NCI-H2196 (cell line): ENCODE results near the gene CLTCL1.

Source experiments
- DNase-seq: peaks from one replicate; lab custom pipeline; 2025; ENCODE audit not compliant: unreplicated experiment; lab: John Stamatoyannopoulos, UW

The CLTCL1 gene

GRCh38 chr22:19197997-19198865 lies 93.3 kb downstream of the CLTCL1 start:
- DNase-seq = no peak

DNA sequence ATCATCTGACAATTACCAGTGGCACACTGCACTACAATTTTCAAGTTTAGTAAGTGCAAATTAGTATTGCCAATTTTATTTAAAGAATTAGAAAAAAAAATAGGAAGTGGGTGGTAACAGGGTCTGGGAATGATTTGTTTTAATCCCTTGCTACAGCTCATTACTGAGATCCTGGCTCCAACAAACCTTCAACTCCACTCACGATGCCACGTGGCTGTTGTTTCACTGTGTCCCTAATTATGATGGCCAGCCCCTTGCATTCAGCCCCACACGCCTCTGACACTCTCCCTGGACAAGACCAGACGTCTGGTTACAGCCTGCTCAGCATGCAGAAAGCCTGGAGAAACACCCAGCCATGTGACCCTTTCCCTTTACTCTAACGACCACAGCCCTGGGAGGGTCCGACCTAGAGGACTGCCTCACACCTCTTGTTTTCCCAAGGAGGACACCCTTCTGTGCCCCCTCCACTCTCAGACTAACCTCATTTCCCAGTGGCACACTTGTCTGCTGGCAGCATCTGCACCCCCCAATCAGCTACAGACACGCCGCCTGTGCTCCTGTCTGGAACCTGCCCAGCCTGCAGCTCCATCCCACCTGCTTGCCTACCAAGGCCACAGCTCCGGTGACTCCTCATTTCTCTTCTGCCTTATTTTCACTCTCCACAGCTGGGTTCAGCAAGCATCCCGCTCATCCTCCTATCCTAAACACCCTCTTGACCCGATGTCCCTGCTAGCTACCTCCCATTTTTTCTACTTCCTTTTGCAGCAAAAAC lies 94.5 kb downstream of the CLTCL1 start:
- DNase-seq = no peak

DNA sequence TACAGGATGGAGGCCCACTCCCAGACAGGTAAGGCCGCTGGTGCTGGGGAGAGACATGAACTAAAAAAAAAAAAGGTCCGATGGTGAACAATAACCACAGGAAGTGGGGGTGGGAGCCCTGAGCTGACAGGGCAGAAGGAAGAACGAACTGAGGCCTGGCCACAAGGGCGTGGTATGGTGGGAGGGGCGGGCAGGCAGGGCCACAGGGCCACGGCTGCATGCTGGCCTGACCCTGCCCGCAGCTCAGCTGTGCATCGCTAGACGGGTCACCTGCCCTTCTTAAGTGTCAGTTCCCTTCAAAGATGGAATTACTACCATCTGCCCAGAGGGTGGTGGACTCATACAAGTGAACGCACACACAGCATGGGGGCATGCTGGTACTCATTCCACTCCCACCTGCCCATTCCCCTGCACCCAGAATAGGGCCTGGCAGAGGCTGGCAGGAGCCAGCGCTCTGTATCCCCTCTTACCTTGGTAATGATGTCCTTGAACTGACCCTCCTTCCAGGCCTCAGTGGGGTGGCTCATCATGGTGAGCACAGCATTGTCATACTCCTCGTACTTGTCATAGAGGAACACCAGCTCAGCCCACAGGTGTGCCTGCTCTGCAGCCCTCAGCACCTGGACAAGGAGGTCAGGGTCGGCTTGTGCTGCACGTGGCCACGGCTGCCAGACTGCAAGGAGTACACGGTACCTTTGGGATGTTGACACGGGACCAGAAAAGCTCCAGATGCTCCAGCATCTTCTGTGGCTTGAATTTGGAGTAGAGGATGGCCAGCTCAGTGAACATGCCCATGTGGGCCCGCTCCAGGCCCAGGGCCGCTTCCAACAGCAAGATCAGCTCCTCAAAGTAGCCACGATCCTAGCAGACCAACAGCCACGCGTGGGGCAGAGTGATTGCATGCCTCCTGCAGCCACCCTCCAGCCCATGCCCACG lies 95.5 kb downstream of the CLTCL1 start:
- DNase-seq = no peak

DNA sequence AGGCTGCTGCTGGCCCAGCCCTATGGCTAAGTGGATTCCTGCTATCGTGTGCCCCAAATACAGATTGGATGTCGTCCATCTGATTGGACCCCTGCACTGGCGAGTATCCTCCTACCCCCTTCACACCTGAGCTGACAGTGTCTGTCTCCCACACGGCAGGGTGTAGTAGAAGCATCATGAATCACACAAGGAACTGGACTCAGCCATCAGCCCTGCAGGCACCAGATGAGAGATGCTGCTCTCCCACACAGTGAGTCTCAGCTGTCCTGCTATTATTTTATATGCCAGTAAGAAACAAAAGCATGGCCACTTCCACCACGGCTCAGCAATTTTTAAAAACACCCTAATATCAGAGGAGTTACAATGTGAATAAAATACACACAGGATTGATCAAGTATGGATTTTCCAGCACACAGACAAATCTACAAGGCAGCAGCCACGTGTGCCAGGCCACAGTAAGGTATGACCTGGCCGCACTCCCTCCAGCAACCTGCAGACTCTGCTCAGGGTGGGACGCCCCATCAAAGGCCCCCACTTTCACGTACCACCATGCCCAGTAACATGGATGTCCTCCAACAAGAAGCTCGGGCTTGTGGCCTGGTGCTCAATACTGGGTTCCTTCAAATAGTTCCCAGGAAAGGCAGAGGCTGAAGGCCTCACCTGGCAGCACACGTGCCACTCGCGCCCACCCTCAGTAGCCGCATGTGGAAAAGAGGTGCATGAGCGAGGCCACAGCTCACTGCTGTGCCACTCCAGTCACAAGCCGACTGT lies 96.6 kb downstream of the CLTCL1 start:
- no peak for DNase-seq

DNA sequence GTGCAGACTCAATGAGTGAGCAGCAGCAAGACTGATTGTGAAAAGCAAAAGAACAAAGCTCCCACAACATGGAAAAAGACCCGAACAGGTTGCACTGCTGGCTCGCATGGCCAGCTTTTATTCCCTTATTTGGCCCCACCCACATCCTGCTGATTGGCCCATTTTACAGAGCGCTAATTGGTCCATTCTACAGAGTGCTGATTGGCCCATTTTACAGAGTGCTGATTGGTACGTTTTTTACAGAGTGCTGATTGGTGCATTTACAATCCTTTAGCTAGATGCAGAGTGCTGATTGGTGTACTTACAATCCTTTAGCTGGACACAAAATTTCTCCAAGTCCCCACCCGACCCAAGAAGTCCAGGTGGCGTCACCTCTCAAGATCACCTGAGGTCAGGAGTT lies 97.6 kb downstream of the CLTCL1 start:
- DNase-seq = no peak

DNA sequence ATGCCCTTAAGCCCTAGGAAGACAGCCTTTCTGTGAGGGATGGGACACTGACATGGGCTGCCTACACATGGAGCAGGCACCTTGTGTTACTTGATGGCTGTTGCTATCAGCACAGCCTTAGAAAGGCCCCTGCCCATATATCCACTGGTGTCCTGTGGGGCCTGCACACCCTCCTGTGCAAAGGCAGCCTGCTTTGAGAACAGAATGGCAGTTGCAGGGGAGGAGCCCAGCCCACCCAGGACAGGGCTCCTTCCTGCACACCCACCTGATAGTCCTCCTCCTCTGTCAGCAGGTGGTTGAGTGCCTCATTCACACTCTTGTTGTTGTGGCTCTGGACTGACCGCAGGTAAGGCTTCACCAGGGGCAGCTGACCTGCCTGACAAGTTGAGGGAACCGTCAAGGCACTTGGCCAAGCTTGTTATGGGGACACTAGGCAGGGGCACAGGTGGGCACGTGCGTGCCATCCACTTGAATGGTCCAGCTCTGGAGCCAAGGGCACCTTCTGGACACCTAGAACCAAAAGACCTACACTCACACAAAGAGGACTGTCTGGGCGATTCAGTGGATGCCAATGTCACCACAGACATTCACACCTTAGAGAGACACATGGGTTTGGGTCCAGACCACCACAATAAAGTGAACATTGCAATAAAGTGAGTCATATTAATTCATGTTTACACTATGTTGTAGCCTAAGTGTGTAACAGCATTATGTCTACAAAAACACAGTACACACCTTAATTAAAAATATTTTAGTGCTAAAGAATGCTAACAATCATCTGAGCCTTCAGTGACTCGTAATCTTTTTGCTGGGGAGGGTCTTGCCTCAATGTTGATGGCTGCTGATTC lies 103.6 kb downstream of the CLTCL1 start:
- no peak for DNase-seq

GRCh38 chr22:19184276-19184997 lies 107.1 kb downstream of the CLTCL1 start:
- no peak for DNase-seq

GRCh38 chr22:19183216-19183615 lies 108.3 kb downstream of the CLTCL1 start:
- DNase-seq = no peak

DNA sequence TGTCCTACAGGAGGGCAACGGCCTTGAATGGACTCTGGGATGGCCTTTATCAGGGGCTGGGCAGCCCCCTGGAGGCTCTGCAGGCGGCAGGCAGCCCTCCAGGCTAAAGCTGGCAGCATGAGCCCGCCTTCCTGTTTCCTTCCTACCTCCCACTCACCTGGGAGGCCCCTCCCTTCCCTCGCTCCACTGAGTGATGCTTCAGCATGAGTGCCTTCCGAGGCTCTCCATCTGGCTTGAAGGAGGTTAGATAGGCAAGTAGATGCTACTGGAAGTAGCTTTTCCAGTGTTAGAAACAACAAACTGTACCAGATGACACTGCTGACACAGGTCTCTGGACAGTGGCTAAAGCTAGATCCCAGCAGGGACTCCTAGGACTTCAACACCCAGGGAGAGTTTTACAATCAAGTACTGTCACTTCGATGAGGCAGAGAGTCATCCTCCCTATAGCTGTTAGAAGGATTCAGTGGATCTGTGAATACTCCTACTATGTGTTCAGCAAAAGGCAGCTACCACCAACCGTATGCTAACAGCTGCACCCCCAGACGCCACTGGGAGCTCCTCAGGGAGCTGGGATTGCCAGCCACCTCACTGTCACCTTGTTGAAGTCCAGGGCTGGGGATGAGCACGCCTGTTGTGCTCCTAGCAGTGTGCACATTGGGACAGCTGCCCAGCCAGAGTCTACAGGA lies 108.9 kb downstream of the CLTCL1 start:
- no peak for DNase-seq

DNA sequence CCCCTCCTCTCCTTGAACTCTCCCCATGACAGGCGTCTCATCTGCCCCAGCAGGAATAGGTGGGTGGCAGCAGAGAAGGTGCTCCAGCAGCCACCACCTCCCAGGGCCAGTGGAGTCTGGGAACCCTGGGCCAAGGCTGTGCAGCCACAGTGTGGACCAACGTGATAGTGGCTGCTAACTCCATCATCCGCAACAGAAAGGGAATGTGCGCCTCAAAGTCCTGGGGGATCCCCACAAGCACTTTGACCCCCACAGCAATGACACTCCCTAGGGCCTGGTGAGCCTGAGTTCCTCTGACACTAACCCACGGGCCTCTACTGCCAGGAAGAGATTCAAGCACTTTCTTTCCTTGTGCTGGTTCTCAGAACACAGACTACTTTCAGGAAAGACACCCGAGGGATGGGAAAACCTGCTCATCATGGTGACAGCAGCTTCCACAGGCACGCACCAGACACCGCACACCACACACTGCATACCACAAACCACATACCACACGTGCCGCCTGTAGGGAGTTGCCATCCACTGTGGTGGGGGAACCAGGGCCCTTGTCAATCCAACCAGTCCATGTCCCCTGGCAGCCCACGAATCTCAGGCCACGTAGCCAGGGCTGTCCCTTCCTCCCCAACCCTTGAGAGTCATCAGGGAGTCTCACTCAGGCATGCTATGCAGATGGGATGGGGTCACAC lies 109.6 kb downstream of the CLTCL1 start:
- DNase-seq = no peak

DNA sequence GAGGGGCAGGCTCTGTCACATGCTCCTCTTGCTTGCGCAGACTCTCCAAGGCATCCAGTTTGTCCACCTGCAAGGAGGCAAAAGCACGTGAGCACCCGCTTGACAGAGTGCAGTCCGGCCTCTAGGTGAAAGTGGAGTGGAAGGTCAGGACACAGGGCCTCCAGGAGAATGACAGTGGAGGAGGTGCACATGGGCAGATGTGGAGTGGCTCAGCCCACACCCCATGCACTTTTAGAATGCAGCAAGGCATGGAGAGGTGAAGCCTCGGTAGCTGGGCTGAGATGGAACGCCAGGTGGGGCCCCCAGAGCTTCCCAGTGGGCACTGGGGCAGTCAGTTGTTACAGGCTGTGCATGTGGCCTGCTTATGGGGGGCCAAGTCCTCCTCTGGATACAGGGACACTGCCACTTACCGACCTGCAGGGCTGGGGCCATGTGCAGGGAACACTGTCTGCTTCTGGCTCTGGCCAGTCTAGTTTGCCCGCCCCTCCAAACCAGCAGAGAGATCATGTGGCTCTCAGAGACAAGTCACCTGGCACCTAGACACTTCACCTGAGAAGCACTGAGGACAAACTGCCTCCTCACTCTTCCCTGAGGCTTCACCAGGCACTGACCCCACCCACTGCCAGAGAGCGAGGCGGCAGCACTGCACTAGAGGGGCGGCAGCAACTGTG lies 110.6 kb downstream of the CLTCL1 start:
- DNase-seq = no peak

DNA sequence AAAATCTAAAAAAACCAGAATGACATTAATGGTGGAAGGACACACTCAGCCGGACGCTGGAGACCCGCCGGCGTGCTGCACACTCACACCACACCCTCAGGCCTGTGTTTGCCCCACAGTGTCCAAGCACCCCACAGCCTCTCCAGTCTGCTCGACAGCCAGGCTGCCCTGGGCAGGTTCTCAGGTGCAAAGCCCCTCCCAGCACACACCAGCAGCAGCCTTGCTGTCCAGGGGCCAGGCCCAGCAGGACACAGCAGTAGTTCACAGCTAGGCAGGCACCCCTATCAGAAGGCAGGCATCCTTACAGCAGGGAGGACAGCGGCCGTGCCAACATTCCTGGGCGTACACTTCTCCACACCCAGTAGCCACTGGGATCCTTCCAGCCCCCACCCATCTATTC lies 111.3 kb downstream of the CLTCL1 start:
- DNase-seq = no peak

GRCh38 chr22:19179497-19180048 lies 111.9 kb downstream of the CLTCL1 start:
- DNase-seq = peak; percentile 76

DNA sequence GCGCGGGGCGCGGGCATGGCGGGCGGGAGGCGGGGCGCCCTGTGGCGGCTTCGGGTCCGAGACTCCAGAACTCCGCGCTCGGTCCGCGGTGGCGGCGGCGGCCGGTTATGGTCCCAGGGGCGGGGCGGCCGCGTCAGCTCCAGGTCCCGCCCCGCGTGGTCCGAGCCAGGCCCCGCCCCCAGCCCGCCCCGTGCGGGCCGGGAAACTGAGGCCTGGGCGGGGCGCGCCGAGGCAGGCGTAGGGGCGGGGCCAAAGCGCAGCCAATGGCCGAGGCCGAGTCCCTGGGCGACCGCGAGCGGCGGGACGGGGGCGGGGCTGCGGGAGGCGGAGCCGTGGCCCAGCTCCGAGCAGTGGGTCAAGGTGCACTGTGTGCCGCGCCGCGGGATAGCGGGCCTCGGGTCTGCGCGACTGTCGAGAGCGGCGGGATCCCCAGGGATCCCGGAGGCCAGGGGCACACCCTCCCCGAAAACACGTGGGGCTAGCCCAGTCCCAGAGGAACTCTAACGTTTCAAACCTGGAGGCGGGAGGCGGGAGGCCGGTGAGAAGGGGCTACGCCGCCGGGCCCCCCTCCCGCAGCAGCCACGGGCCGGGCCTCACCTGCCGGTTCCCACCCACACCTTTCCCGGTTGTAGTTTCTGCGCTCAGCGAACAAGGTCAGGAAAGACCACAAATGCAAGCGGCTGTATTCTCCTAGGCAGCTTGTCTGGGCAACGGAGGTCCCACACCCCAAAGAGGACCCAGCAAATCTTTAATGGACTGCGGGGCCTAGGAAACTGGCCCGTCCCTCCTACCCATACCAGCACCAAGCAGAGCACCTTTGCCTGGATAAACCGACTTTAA lies 112.6 kb downstream of the CLTCL1 start, which contains the start of gene SLC25A1:
Gene SLC25A1 (minus strand): TSS at position 80 of the 840 bp plus-strand sequence. CDS start 63 bp downstream, at position 17.
- peak; percentile 94 for DNase-seq

GRCh38 chr22:19178065-19178656 lies 113.4 kb downstream of the CLTCL1 start:
- DNase-seq = peak; percentile 61
